ENCODE data around the gene GRID2. TPM values are rescaled to one million over a fixed set of nuclear protein-coding genes. Genes with fewer than 3 reads are reported as not detected.

The GRID2 gene
- total and polyA plus RNA-seq, 8 donors, result 0.39 TPM; not detected in 7

GRCh38 chr4:92952897-92953296, 649.1 kb downstream of the GRID2 start:
- Histone ChIP-seq H3K36me3 (no peaks in the 10 kb centered on the region), H3K4me3 (no peak overlapping the region), H3K27me3 (no peaks in the 10 kb centered on the region), H3K27ac (no peak overlapping the region), H3K4me1 (no peaks in the 10 kb centered on the region), H3K9me3 (no peaks in the 10 kb centered on the region)
- intact Hi-C loops (cut with DNase I), result no loop called here
- TF ChIP-seq, protein P1, sequence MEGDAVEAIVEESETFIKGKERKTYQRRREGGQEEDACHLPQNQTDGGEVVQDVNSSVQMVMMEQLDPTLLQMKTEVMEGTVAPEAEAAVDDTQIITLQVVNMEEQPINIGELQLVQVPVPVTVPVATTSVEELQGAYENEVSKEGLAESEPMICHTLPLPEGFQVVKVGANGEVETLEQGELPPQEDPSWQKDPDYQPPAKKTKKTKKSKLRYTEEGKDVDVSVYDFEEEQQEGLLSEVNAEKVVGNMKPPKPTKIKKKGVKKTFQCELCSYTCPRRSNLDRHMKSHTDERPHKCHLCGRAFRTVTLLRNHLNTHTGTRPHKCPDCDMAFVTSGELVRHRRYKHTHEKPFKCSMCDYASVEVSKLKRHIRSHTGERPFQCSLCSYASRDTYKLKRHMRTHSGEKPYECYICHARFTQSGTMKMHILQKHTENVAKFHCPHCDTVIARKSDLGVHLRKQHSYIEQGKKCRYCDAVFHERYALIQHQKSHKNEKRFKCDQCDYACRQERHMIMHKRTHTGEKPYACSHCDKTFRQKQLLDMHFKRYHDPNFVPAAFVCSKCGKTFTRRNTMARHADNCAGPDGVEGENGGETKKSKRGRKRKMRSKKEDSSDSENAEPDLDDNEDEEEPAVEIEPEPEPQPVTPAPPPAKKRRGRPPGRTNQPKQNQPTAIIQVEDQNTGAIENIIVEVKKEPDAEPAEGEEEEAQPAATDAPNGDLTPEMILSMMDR (IDR thresholded peaks at IDR 0.05), result no peak
- DNase-seq (no peak), ATAC-seq (no peak), FAIRE-seq (no peak)
- WGBS, 2 donors, result 72 to 79% methylated on average over 3 of the region's 3 CpGs

DNA sequence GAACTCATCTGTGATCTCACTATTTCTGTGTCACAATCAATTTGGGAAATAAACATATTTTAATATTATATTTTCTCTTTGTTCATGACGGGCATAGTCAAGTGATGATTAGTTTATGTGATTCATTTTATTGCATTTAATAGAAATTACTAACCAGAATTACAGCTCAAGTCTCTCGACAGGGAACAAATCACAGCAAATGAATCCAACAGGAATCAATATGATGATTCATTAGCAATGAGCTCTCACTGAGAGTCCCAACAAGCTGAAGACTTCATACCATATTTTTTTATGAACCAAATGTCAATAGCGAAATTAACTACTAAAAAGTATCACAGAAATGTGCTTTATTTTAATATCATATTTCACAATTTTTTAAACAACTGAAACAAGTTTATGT, 649.7 kb downstream of the GRID2 start:
- ATAC-seq, result no peak
- no peaks in the 10 kb centered on the region for H3K27me3 ChIP-seq
- WGBS, 2 donors, result 62 to 68% methylated on average over 3 of the region's 3 CpGs
- no peaks in the 10 kb centered on the region for H3K36me3 ChIP-seq
- TF ChIP-seq, protein P1 (IDR thresholded peaks at IDR 0.05), result no peak
- no peak overlapping the region for H3K27ac ChIP-seq
- no peak for DNase-seq
- intact Hi-C loops (cut with DNase I), result no loop called here
- no peaks in the 10 kb centered on the region for H3K9me3 ChIP-seq
- no peak overlapping the region for H3K4me3 ChIP-seq
- no peaks in the 10 kb centered on the region for H3K4me1 ChIP-seq
- no peak for FAIRE-seq

DNA sequence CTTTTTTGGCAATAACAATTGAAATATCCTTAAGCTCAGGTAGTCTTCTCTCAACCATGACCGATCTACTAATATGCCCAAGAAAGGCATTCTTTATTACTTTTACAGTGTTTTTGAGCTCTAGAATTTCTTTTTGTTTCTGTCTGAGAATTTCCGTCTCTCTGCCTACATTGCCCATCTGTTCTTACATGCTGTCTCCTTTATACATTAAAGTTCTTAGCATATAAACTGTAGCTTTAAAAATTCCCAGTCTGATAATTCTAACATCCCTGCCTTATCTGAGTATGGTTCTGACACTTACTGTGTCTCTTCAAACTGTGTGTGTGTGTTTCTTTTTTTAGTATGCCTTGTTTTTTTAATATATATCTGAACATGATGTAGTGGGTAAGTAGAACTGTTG, 658.1 kb downstream of the GRID2 start:
- FAIRE-seq, result no peak
- Histone ChIP-seq H3K27ac (no peak overlapping the region), H3K27me3 (no peaks in the 10 kb centered on the region), H3K4me3 (no peak overlapping the region), H3K9me3 (no peaks in the 10 kb centered on the region), H3K36me3 (no peaks in the 10 kb centered on the region), H3K4me1 (no peaks in the 10 kb centered on the region)
- intact Hi-C loops (cut with DNase I), result no loop called here
- ATAC-seq, result no peak
- DNase-seq, result no peak
- TF ChIP-seq, protein P1 (IDR thresholded peaks at IDR 0.05), result no peak
- 87 to 94% methylated on average over 2 of the region's 2 CpGs for WGBS, 2 donors

DNA sequence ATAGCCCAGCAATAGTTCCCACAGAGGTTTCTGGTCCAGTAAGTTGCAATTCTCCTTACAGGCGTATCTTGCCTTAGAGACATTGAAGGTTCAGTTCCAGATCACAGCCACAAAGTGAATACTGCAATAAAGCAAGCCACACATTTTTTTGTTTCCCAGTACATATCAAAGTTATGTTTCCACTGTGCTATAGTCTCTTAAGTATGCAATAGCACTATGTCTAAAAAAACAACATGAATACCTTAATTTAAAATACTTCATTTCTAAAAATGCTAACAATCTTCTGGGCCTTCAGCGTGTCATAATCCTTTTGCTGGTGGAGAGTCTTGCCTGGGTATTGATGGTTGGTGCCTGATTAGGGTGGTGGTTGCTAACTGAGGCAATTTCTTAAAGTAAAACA, 659.1 kb downstream of the GRID2 start:
- TF ChIP-seq, protein P1 (IDR thresholded peaks at IDR 0.05), result no peak
- Histone ChIP-seq H3K4me3 (no peak overlapping the region), H3K36me3 (no peaks in the 10 kb centered on the region), H3K27ac (no peak overlapping the region), H3K4me1 (no peaks in the 10 kb centered on the region), H3K27me3 (no peaks in the 10 kb centered on the region), H3K9me3 (no peaks in the 10 kb centered on the region)
- DNase-seq, result no peak
- intact Hi-C loops (cut with DNase I), result no loop called here
- FAIRE-seq, result no peak
- WGBS, 2 donors, result 96% methylated on average over 2 of the region's 2 CpGs
- no peak for ATAC-seq

DNA sequence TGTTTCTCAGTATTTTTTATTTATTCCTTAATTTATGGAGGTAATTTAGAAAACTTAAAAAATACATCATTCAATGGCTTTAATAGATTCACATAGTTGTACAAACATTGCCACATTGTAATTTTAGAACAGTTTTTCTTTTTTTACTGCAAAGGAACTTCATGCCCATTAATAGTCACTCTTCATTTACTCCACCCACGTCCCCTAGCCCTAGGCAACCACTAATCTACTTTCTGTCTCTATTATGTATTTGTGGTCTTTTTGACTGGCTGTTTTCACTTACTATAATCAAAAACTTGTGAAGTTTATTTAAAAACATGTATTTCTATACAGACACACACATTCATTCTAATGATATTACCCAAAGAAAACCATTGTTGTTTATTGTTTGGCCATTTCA, 664.8 kb downstream of the GRID2 start:
- 79 to 85% methylated on average over 1 of the region's 1 CpG for WGBS, 2 donors
- Histone ChIP-seq H3K27ac (no peak overlapping the region), H3K9me3 (no peaks in the 10 kb centered on the region), H3K36me3 (no peaks in the 10 kb centered on the region), H3K4me3 (no peak overlapping the region), H3K27me3 (no peaks in the 10 kb centered on the region), H3K4me1 (peaks cover 0 to 12% (median 8%) of the 10 kb centered on the region in 3 donors)
- no peak for ATAC-seq
- TF ChIP-seq, protein P1 (IDR thresholded peaks at IDR 0.05), result no peak
- FAIRE-seq, result no peak
- DNase-seq, result no peak
- intact Hi-C loops (cut with DNase I), result no loop called here
